ENCODE data around the gene MEIS3. TPM values are rescaled to one million over a fixed set of nuclear protein-coding genes. Genes with fewer than 3 reads are reported as not detected.
A peak's percentile ranks its signal among the peaks of the same experiment; 100 is the strongest.

The MEIS3 gene
- total and polyA plus RNA-seq, 9 of the 15 experiments (the other 6 are each of a cell fraction or from before 2014, with no cell fraction given), result 0.06 to 0.80 (median 0.25) TPM; not detected in 1

DNA sequence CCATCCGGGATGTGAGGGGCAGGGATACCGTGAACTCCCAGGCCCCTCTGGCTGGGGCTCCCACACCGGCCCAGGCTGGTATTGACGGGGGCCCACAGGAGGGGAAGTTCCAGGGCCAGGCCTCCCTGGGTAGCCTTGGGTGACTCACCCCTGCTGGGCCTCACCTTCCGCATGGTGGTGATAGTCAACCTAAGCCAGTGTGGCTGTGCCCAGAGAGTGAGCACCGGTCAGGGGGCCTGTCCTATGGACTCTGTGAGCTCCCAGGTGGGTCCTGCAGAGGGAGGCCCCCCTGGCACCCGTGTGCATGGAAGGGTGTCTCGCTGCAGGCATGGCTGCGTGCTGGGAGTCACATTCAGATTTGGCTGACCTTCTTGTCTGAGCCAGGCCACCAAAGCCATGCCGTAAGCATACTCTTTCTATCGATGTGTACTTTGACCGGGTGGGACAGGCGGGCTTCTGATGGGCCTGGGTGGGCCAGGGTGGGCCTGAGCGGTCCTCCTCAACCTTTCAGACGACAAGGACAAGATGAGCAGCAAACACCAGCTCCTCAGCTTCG, 42.7 kb downstream of the MEIS3 start:
- CTCF ChIA-PET (ENCODE audit: low intra/inter-chr PET ratio), result no interaction called here
- 97% methylated on average over 16 of the region's 16 CpGs for WGBS (ENCODE audit: insufficient coverage, low coverage, missing lambda C conversion rate)
- Histone ChIP-seq H3K36me3 (ENCODE audit: control insufficient read depth, insufficient read depth, low read length) (peaks cover 97% of the 10 kb centered on the region; the same call in 2 of the 3 replicates), H3K9me3 (replicated peaks; ENCODE audit: control insufficient read depth, insufficient read depth, low read depth, low read length) (no peaks in the 10 kb centered on the region), H2AFZ (ENCODE audit: low read depth, low read length) (no peak overlapping the region), H3K79me2 (ENCODE audit: control insufficient read depth, insufficient read depth, low read length) (no peaks in the 10 kb centered on the region), H3K9ac (ENCODE audit: insufficient read depth in 1 of 2, low read depth in 2 of 2, low read length in 2 of 2) (peak overlapping the region in 1 of 2 experiments; percentile 76; a peak in 2 of 4 replicates), H3K27ac (ENCODE audit: extremely low read depth, low read depth, low read length) (no peak overlapping the region), H4K20me1 (replicated peaks; ENCODE audit: control insufficient read depth, insufficient read depth, low read length) (no peaks in the 10 kb centered on the region), H3K27me3 (ENCODE audit: control insufficient read depth in 2 of 2, insufficient read depth in 2 of 2, low read length in 2 of 2) (no peaks in the 10 kb centered on the region), H3K4me2 (ENCODE audit: insufficient read depth, low read length) (no peak overlapping the region), H3K4me3 (no peak overlapping the region), H3K4me1 (replicated peaks in 1 of 2; ENCODE audit: control insufficient read depth in 2 of 2, insufficient read depth in 2 of 2, low read length in 2 of 2) (peaks cover 0 to 26% of the 10 kb centered on the region in 2 experiments; a peak in 2 of 5 replicates), H3K9me1 (ENCODE audit: control insufficient read depth, insufficient read depth, low read length) (peaks cover 3% of the 10 kb centered on the region)
- in situ Hi-C loops (cut with MboI) (no loop called here), intact Hi-C loops (cut with micrococcal nuclease) (no loop called here)
- BruUV-seq (replicated peaks), result no TSS peak
- TF ChIP-seq, protein P1, sequence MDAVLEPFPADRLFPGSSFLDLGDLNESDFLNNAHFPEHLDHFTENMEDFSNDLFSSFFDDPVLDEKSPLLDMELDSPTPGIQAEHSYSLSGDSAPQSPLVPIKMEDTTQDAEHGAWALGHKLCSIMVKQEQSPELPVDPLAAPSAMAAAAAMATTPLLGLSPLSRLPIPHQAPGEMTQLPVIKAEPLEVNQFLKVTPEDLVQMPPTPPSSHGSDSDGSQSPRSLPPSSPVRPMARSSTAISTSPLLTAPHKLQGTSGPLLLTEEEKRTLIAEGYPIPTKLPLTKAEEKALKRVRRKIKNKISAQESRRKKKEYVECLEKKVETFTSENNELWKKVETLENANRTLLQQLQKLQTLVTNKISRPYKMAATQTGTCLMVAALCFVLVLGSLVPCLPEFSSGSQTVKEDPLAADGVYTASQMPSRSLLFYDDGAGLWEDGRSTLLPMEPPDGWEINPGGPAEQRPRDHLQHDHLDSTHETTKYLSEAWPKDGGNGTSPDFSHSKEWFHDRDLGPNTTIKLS (IDR thresholded peaks at IDR 0.05; ENCODE audit: borderline replicate concordance, low read depth), result no peak
- TF ChIP-seq U2AF1 (optimal IDR thresholded peaks at IDR 0.05; ENCODE audit: low read depth, low read length), result no peak
- TF ChIP-seq ZNF239 (CRISPR knock-in tag; IDR thresholded peaks at IDR 0.05), result no peak
- TF ChIP-seq, protein P2, sequence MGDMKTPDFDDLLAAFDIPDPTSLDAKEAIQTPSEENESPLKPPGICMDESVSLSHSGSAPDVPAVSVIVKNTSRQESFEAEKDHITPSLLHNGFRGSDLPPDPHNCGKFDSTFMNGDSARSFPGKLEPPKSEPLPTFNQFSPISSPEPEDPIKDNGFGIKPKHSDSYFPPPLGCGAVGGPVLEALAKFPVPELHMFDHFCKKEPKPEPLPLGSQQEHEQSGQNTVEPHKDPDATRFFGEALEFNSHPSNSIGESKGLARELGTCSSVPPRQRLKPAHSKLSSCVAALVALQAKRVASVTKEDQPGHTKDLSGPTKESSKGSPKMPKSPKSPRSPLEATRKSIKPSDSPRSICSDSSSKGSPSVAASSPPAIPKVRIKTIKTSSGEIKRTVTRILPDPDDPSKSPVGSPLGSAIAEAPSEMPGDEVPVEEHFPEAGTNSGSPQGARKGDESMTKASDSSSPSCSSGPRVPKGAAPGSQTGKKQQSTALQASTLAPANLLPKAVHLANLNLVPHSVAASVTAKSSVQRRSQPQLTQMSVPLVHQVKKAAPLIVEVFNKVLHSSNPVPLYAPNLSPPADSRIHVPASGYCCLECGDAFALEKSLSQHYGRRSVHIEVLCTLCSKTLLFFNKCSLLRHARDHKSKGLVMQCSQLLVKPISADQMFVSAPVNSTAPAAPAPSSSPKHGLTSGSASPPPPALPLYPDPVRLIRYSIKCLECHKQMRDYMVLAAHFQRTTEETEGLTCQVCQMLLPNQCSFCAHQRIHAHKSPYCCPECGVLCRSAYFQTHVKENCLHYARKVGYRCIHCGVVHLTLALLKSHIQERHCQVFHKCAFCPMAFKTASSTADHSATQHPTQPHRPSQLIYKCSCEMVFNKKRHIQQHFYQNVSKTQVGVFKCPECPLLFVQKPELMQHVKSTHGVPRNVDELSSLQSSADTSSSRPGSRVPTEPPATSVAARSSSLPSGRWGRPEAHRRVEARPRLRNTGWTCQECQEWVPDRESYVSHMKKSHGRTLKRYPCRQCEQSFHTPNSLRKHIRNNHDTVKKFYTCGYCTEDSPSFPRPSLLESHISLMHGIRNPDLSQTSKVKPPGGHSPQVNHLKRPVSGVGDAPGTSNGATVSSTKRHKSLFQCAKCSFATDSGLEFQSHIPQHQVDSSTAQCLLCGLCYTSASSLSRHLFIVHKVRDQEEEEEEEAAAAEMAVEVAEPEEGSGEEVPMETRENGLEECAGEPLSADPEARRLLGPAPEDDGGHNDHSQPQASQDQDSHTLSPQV (IDR thresholded peaks at IDR 0.05), result no peak
- no peak for TF ChIP-seq ZBED1 (IDR thresholded peaks at IDR 0.05)
- 0 out of 2 replicates have a peak, but pooled peaks have one; percentile 31 for TF ChIP-seq RBFOX2 (IDR thresholded peaks at IDR 0.05; ENCODE audit: low read depth, low read length)
- no peak for ATAC-seq
- POLR2A ChIA-PET, result no interaction called here
- no peak for DNase-seq (ENCODE audit: extremely low read depth in 1 of 4, low spot score in 3 of 4)
- no peak for FAIRE-seq
